Activated CD4-positive, alpha-beta T cell treated with anti-CD3 and anti-CD28 coated beads, Interleukin-2, amount 50 U/mL, for 24 hours (primary cell): Measurements from ENCODE around the gene EPB41L1.

Experiments used
- DNase-seq, 2 donors: peaks; one replicate each; pipeline ENCODE4 v3.0.0-alpha.2; 2020; ENCODE audit warnings: low read depth in 1 of 2, low spot score in 1 of 2

EPB41L1 gene

DNA sequence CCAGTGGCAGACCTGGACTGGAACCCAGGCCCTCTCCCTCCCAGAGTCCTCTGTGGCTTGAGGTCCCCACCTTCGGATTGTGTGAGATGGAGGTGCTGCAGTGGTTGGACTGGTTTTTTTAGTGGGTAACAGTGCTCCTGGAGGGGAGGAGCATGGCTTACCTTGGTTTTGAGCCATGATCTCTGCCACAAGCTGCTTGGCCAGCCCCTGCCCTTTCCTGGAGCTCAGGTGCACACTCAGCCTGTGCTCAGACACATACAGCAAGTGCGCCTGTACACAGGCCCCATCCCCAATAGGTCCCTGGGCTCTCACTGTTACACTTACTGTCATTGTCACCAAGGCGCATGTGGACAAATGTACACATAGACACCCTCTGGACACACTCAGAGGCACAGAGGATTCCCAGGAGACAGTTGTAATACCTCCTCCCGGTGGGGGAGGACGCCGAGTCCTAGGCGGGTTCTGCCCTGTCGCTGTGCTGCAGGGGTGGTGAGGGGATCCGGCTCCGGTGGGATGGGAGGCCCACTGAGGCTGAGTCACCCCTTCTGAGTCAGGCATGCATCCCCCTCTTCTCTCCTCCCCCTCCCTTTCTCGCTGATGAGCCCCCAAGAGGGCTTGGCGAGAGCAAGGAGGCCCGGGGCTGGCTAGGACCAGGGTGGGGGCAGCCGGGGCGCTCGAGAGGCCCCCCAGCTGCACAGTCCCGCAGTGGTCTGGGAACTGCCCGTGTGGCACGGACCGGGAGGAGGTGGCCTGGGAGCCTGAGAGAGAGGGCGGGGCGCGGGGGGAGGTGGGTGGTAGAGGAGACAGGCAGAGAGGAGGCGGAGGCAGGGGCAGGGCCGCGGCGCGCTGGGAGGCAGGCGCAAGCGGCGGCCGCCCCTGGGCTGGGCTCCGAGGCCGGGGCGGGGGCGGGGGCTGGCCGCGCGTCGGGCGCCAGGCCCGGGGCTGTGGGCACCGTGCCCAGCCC lies 522 bp upstream of the EPB41L1 start:
- DNase-seq, result no peak

- no peak for DNase-seq
These were observed 1.1 kb downstream of the EPB41L1 start for GRCh38 chr20:36155629-36155971.

DNA sequence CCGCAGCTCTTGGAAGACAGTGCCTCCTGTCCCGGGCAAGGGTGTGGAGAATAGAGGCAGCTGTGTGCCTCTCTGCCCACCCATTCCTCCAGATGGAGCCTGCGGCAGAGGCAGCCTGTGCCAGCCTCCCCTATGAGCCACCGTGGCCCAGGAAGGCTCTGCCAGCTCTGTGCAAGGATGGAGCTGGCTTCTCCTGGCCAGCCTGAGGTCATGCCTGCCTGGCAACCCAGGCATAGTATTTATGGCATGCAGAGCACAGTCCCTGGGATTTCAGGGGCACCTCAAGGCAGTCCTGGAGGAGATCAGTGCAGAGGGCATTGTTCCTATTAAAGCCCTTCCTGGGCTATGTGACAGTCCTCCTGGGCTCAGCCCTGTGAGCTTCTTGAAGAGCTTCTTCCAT lies 1.5 kb downstream of the EPB41L1 start:
- no peak for DNase-seq

- no peak for DNase-seq
These were observed 3.1 kb downstream of the EPB41L1 start for GRCh38 chr20:36157610-36158009.

DNA sequence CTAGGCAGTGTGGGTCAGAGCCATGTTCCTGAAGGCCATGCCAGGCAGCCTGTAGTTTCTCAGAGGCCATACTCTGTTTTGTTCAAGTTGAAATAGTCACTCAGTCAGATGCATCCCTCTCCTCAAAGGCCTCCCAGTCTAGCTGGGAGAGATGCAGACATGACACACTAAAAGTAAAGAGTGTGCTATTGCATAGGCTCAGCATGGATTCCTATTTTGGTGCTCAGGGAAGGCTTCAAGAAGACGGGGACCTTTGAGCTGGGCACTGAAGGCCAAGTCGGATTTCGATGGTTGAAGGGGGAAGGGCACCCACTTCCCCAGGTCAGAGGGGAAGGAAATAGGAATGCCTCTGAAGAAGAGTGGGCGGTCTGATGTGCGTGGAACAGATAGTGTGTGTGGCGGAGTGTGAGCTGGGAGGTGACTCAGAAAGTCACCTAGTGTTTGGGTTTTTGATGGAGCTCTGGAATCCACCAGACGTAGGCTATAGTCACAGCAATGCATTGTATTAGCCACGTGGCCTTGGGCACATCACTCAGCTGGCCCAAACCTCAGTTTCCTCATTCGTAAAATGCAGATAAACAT lies 3.7 kb downstream of the EPB41L1 start:
- DNase-seq, result no peak

- DNase-seq, result no peak
These were observed 5.3 kb downstream of the EPB41L1 start for GRCh38 chr20:36159833-36160232.

DNA sequence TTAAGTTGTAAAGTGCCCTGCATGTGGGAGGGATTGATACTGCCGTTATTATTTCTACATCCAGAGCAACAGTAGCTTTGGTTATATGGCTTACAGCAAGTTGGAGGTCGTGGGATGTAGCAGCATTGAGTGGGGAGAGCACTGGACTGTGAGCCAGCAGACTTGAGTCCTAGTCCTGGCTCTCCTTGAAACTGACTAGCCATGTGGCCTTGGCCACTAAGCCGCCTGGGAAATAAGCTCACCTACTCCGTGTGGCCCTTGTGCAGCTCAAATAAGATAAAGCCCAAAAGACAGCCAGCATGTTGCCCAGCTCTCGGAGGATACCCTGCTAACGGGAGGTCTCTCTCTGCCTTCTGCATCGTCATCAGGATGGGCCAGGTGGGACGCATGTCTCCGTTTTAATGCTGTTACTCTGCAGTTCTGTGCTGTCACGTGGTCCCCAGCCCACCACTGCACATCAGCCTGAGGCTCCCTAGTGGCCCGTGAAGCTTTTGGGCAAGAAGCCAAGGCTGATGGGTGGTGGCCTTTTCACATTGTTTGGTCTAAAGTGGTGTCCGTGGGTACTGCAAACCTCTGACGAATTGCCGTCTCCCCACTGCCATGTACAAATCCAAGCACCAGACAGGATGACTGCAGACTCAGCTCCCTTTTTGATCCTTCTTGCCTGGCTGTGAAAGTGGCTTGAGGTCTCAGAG lies 7.9 kb downstream of the EPB41L1 start:
- no peak for DNase-seq

- no peak for DNase-seq
These were observed 13.5 kb downstream of the EPB41L1 start for GRCh38 chr20:36167902-36168503.

DNA sequence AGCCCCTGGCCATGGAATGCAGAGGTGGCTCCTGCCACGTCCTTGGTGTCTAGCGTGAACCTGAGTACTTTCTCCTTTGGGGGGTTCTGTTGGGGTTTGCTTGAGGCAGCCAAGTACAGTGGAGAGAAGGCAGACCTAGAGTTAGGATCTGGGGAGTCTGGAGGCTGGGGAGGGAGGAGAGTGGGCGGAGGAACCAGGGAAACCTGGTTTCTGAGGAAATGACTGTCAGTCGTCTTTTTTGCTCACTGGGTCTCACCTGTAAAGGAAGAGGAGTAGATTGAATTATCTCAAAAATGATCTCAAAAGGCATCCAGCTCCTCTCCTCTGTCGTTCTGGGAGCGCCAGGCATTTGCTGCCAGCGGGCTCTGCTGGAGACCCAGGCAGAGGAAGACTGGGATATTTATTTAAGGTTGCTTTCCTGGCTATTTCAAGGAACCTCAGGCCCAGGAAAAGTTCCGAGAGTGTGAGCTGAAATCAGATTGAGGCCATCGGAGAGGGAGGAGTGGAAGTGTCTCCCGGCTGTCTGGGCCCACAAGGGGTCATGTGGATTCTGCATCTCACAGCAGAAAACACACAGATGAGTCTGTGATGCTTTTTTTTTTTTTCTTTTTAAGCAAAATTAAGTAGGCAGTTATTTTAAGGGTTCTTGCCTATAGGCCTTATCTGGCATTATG lies 16.1 kb downstream of the EPB41L1 start:
- no peak for DNase-seq

- DNase-seq, result no peak
These were observed 19.0 kb downstream of the EPB41L1 start for GRCh38 chr20:36173451-36173933.

DNA sequence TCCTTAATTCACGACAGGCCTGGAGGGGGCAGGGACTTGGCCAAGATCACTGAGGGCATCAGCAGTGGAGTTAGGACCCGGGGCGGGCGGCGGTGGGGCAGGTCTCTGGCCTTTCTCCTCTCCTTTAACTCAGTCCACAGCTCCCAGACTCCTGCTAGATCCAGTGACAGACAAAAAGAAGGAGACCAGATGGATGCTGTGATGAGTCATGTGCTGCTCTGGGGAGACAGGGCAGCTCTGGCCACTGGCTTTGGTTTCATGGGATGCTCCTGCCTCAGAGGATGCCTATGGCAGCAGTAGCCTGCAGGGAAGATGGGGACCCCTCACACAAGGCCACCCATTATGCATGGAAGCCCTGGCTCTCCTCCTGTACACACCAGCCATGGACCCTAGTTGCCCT lies 20.5 kb downstream of the EPB41L1 start:
- DNase-seq, result no peak

- DNase-seq, result no peak
These were observed 21.0 kb downstream of the EPB41L1 start for GRCh38 chr20:36175475-36175995.

- no peak for DNase-seq
These were observed 23.2 kb downstream of the EPB41L1 start for GRCh38 chr20:36177716-36178115.

GRCh38 chr20:36179170-36179945 lies 24.8 kb downstream of the EPB41L1 start:
- no peak for DNase-seq

- no peak for DNase-seq
These were observed 25.8 kb downstream of the EPB41L1 start for GRCh38 chr20:36180323-36180722.

- DNase-seq, result no peak
These were observed 27.5 kb downstream of the EPB41L1 start for GRCh38 chr20:36181934-36182603.

DNA sequence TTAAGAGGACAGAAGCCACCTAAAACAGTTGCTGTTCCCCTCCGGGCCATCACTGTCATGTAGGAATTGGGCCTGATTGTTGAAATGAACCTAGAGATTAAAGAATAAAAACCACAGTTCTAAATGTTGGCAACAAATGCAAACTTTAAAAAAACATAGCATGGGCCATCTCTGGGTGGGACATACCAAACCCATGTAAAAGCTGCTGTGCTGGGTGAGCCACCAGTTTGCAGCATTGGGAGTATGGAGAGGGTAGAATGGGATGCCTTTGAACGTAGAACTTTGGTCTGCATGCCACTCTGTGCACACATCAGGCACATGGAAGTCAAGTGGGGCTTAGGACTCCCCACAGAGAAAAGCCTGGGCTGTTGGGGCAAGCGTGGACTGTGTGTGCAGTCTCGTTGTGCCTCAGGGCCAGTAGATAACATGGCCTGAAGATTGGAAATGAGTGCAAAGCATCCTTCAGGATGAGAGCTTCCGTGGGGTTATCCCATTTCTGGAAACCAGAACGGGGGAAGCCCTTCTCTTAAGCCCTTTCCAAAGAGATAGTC lies 28.1 kb downstream of the EPB41L1 start:
- no peak for DNase-seq

DNA sequence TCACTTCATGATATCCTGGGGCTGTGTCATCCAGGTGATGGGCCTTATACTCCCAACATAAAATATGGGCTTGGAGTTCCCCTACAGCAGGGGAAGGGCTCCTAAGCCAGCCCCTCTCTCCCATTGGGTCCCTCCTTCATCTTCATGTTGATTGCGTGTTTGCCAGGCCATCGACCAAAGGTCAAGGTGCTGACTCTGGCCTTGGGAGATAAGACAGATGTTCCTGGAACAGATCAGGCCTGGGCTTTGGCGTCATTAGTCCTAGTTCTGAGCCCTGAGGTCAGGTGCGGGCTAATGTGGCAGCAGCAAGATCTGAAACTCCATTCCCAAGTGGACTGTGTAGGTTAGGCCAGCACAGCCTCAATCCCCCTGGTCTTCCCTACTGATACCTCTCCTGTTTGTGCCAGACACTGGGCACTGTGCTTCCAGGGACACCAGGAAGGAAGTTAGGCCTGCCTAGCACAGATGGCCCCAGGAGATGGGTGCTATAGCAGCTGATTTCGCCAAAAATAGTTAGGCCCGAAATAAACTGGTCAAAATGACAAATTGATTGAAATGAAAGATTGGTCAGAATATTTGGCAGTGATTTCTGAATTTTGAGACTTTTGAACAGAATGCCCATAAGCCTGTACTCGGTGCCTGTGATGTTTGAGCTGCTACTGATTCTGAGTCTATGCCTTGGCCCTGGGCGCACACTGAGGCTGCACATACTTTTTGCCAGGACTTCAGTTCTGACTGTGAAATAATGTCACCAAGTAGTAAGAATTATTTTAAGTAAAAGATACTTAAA lies 28.8 kb downstream of the EPB41L1 start:
- DNase-seq, result no peak
